Liver (tissue), 9 donors: ENCODE results near the gene RAB43. TPM values are rescaled to one million over a fixed set of nuclear protein-coding genes. Genes with fewer than 3 reads are reported as not detected.

ENCODE experiments used
- DNase-seq: peaks from one replicate; pipeline ENCODE4 v3.0.0-alpha.2; 2017; ENCODE audit warnings: low spot score
- H3K27ac ChIP-seq, 2 donors: one replicate each; pipeline ENCODE4 v1.7.0; 2013; ENCODE audit warnings: inconsistent platforms in 2 of 2, low read length in 2 of 2, control low read depth in 1 of 2, low read depth in 1 of 2, mild to moderate bottlenecking in 1 of 2
- H3K27me3 ChIP-seq, 4 donors: one replicate each; pipeline versions ENCODE4 v1.6.1 to v1.7.0; 2013; ENCODE audit warnings: low read length in 3 of 4, inconsistent platforms in 1 of 4, mild to moderate bottlenecking in 1 of 4, moderate library complexity in 1 of 4; ENCODE audit not compliant: control insufficient read depth in 4 of 4, insufficient read depth in 4 of 4
- H3K36me3 ChIP-seq, 4 donors: one replicate each; pipeline versions ENCODE4 v1.6.1 to v1.7.0; 2013; ENCODE audit warnings: low read length in 3 of 4, mild to moderate bottlenecking in 3 of 4, low read depth in 1 of 4, moderate library complexity in 1 of 4; ENCODE audit not compliant: control insufficient read depth in 4 of 4, insufficient read depth in 3 of 4
- H3K4me1 ChIP-seq, 4 donors: one replicate each; pipeline versions ENCODE4 v1.6.1 to v1.7.0; 2013; ENCODE audit warnings: low read length in 3 of 4, mild to moderate bottlenecking in 3 of 4, moderate library complexity in 1 of 4; ENCODE audit not compliant: control insufficient read depth in 4 of 4, insufficient read depth in 4 of 4
- H3K4me3 ChIP-seq, 3 donors: one replicate each; pipeline versions ENCODE4 v1.6.1 to v1.7.0; 2013; ENCODE audit warnings: low read length in 3 of 3, control low read depth in 1 of 3, low read depth in 1 of 3, mild to moderate bottlenecking in 1 of 3
- H3K9ac ChIP-seq, 2 donors: one replicate each; pipeline ENCODE4 v1.7.0; 2013; ENCODE audit warnings: low read length in 2 of 2, mild to moderate bottlenecking in 2 of 2, moderate library complexity in 2 of 2, control low read depth in 1 of 2, low read depth in 1 of 2
- H3K9me3 ChIP-seq, 4 donors: one replicate each; pipeline versions ENCODE4 v1.6.1 to v1.7.0; 2013; ENCODE audit warnings: low read length in 3 of 4; ENCODE audit not compliant: control insufficient read depth in 4 of 4
- EGR1 ChIP-seq, 2 donors: IDR thresholded peaks; 2 replicates each; pipeline ENCODE4 v1.6.1; 2016 to 2018; ENCODE audit warnings: antibody characterized with exemption in 2 of 2, low read depth in 2 of 2
- FOXA1 ChIP-seq: IDR thresholded peaks from 2 replicates; pipeline ENCODE4 v1.6.1; 2016; ENCODE audit warnings: antibody characterized with exemption
- FOXA2 ChIP-seq: IDR thresholded peaks from 2 replicates; pipeline ENCODE4 v1.6.1; 2016; ENCODE audit warnings: antibody characterized with exemption
- GABPA ChIP-seq, 2 donors: IDR thresholded peaks in 1 of 2; conservative IDR thresholded peaks in 1 of 2; 2 replicates each; pipeline ENCODE4 v1.6.1; 2016; ENCODE audit warnings: antibody characterized with exemption in 2 of 2, mild to moderate bottlenecking in 1 of 2, moderate library complexity in 1 of 2
- HNF4A ChIP-seq, 2 donors: conservative IDR thresholded peaks; 2 replicates each; pipeline ENCODE4 v1.6.1; 2016; ENCODE audit warnings: antibody characterized with exemption in 2 of 2, mild to moderate bottlenecking in 2 of 2
- HNF4G ChIP-seq: IDR thresholded peaks from 2 replicates; pipeline ENCODE4 v1.6.1; 2016; ENCODE audit warnings: antibody characterized with exemption
- NR2F2 ChIP-seq: IDR thresholded peaks from 2 replicates; pipeline ENCODE4 v1.6.1; 2016; ENCODE audit warnings: antibody characterized with exemption
- RAD21 ChIP-seq, 2 donors: IDR thresholded peaks; 2 replicates each; pipeline ENCODE4 v1.6.1; 2016; ENCODE audit warnings: antibody characterized with exemption in 2 of 2, mild to moderate bottlenecking in 2 of 2
- RXRA ChIP-seq, 2 donors: IDR thresholded peaks; 2 replicates each; pipeline ENCODE4 v1.6.1; 2017 to 2018; ENCODE audit warnings: antibody characterized with exemption in 2 of 2, mild to moderate bottlenecking in 1 of 2
- SP1 ChIP-seq: IDR thresholded peaks from 2 replicates; pipeline ENCODE4 v1.6.1; 2018; ENCODE audit warnings: antibody characterized with exemption, mild to moderate bottlenecking
- TAF1 ChIP-seq: conservative IDR thresholded peaks from 2 replicates; pipeline ENCODE4 v1.6.1; 2016; ENCODE audit warnings: antibody characterized with exemption, mild to moderate bottlenecking
- YY1 ChIP-seq: IDR thresholded peaks from 2 replicates; pipeline ENCODE4 v1.6.1; 2016; ENCODE audit warnings: antibody characterized with exemption, mild to moderate bottlenecking
- WGBS: extraction: QIAGEN DNeasy Blood & Tissue Kit; methylation state at CpG from one replicate; pipeline ENCODE4 v1.1.7; 2013; 5-methylcytosine and 5-hydroxymethylcytosine counted together
- polyA plus RNA-seq, 2 donors: library from polyadenylated mRNA; stranded (reverse) in 1 of 2; unstranded in 1 of 2; fragments of 200-250 nt in 1 of 2; fragments of >200 nt in 1 of 2; fragmentation: Nextera tagmentation in 1 of 2; extraction: Ambion mirVana in 1 of 2; gene quantifications; one replicate each; pipeline versions ENCODE4 v1.2.1 to v1.2.3, GENCODE V29; 2013 to 2015
- total RNA-seq, 2 donors: library from RNA; depleted of rRNA; stranded (reverse); fragments of >200 nt; gene quantifications; one replicate each; pipeline ENCODE4 v1.2.3, GENCODE V29; 2014
- TF ChIP-seq, protein P1 (sequence below): IDR thresholded peaks from 2 replicates; pipeline ENCODE4 v1.6.1; 2016; ENCODE audit warnings: antibody characterized with exemption
- TF ChIP-seq, protein P2 (sequence below): IDR thresholded peaks from 2 replicates; pipeline ENCODE4 v1.6.1; 2016; ENCODE audit warnings: antibody characterized with exemption
- TF ChIP-seq, protein P3 (sequence below): fragments of 150-350 bp; IDR thresholded peaks from 2 replicates; pipeline ENCODE4 v1.5.1; 2017; ENCODE audit warnings: improper control_type of control experiment, low read depth, low read length; ENCODE audit not compliant: missing input control
- TF ChIP-seq, protein P4 (sequence below): IDR thresholded peaks from 2 replicates; pipeline ENCODE4 v1.6.1; 2016; ENCODE audit warnings: antibody characterized with exemption
- donor health status: healthy.
- donor health status: healthy.
- donor health status: healthy.
- donor health status: healthy.
- donor health status: healthy.

The RAB43 gene
- total and polyA plus RNA-seq, 4 donors, result 13.4 to 58.1 (median 26.5) TPM

DNA sequence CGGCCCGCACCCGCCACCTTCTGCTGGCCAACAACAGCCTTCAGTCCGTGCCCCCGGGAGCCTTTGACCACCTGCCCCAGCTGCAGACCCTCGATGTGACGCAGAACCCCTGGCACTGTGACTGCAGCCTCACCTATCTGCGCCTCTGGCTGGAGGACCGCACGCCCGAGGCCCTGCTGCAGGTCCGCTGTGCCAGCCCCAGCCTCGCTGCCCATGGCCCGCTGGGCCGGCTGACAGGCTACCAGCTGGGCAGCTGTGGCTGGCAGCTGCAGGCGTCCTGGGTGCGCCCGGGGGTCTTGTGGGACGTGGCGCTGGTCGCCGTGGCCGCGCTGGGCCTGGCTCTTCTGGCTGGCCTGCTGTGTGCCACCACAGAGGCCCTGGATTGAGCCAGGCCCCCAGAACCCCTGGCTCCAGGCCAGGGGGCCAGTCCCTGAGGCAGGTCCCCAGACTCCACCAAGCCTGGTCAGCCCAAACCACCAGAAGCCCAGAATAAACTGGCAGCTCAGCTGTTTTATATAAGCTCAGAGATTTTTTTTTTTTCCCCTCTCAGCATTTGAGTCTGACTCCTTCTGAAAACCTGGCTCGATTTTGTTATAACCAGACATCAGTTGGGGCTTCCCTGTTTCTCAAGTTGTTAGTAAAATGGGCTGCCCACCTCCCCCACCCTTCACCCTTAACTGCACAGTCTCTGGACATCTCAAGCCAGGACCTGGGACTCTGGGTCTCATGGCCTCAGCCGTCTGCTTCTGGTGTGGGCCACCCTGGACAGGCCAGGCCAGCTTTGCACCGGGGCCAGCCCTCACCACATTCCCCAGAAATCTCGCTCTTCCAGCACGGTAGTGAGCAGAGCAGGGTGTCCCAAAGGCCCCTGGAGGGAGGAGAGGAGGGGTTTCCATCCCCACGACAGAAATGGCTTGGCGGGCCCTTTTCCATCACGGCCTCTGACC is 59.4 kb downstream of the RAB43 start:
- Histone ChIP-seq H3K4me3 (no peak overlapping the region), H3K36me3 (no peaks in the 10 kb centered on the region), H3K27ac (no peak overlapping the region), H3K27me3 (no peaks in the 10 kb centered on the region), H3K9ac (no peak overlapping the region), H3K9me3 (no peaks in the 10 kb centered on the region), H3K4me1 (peaks cover 2 to 11% (median 10%) of the 10 kb centered on the region in 4 donors)
- no peak for TF ChIP-seq SP1
- no peak for TF ChIP-seq EGR1 (IDR thresholded peaks at IDR 0.05; ENCODE audit: low read depth in 2 of 2)
- TF ChIP-seq GABPA (IDR thresholded peaks at IDR 0.05 in 1 of 2, conservative IDR thresholded peaks at IDR 0.05 in 1 of 2), result no peak
- no peak for TF ChIP-seq YY1
- no peak for TF ChIP-seq HNF4A (conservative IDR thresholded peaks at IDR 0.05)
- TF ChIP-seq, protein P1, sequence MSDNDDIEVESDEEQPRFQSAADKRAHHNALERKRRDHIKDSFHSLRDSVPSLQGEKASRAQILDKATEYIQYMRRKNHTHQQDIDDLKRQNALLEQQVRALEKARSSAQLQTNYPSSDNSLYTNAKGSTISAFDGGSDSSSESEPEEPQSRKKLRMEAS, result no peak
- TF ChIP-seq RXRA (IDR thresholded peaks at IDR 0.05), result no peak
- TF ChIP-seq, protein P2, sequence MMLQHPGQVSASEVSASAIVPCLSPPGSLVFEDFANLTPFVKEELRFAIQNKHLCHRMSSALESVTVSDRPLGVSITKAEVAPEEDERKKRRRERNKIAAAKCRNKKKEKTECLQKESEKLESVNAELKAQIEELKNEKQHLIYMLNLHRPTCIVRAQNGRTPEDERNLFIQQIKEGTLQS, result no peak
- TF ChIP-seq, protein P3, sequence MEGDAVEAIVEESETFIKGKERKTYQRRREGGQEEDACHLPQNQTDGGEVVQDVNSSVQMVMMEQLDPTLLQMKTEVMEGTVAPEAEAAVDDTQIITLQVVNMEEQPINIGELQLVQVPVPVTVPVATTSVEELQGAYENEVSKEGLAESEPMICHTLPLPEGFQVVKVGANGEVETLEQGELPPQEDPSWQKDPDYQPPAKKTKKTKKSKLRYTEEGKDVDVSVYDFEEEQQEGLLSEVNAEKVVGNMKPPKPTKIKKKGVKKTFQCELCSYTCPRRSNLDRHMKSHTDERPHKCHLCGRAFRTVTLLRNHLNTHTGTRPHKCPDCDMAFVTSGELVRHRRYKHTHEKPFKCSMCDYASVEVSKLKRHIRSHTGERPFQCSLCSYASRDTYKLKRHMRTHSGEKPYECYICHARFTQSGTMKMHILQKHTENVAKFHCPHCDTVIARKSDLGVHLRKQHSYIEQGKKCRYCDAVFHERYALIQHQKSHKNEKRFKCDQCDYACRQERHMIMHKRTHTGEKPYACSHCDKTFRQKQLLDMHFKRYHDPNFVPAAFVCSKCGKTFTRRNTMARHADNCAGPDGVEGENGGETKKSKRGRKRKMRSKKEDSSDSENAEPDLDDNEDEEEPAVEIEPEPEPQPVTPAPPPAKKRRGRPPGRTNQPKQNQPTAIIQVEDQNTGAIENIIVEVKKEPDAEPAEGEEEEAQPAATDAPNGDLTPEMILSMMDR, result no peak
- TF ChIP-seq TAF1, result no peak
- no peak for TF ChIP-seq HNF4G
- TF ChIP-seq, protein P4, sequence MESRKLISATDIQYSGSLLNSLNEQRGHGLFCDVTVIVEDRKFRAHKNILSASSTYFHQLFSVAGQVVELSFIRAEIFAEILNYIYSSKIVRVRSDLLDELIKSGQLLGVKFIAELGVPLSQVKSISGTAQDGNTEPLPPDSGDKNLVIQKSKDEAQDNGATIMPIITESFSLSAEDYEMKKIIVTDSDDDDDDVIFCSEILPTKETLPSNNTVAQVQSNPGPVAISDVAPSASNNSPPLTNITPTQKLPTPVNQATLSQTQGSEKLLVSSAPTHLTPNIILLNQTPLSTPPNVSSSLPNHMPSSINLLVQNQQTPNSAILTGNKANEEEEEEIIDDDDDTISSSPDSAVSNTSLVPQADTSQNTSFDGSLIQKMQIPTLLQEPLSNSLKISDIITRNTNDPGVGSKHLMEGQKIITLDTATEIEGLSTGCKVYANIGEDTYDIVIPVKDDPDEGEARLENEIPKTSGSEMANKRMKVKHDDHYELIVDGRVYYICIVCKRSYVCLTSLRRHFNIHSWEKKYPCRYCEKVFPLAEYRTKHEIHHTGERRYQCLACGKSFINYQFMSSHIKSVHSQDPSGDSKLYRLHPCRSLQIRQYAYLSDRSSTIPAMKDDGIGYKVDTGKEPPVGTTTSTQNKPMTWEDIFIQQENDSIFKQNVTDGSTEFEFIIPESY, result no peak
- TF ChIP-seq FOXA1, result no peak
- no peak for TF ChIP-seq FOXA2
- WGBS, result 92% methylated on average over 32 of the region's 32 CpGs
- no peak for DNase-seq

DNA sequence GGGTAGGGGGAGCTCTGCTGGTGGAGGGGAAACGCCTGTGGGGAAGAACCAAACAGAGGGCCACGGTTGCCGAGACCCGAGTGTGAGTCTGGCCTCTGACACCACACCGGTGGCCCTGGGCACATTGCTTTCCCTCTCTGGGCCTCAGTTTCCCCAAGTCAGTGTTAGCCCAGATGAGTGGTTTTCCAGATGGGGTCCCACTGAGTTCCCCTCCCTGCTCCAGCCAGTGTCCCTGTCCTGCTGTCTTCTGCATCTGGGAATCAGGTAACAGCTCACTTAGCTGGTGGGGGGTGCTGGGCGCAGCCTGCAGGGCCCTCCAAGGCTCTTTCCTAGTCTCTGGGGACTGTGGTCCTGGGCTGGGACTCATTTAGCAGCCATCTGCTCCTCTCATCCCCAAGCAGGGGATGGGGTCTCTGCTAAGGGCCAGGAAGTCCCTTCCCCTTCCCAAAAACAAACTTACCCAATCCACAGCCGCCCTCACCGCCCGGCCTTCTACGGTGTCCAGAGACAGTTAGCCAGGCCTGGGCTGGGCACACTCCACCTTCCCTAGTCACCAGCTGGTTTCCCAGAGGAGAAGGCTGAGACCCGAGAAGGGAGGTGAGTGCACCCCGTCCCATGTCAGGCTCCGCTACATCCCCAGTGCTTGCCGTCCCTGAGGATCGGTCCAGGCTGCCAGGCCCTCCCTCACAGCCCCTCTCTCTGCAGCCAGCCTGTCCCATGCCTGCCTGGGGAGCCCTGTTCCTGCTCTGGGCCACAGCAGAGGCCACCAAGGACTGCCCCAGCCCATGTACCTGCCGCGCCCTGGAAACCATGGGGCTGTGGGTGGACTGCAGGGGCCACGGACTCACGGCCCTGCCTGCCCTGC is 60.3 kb downstream of the RAB43 start:
- WGBS, result 92% methylated on average over 19 of the region's 19 CpGs

More for the DNA sequence above, 60.3 kb downstream of the RAB43 start:
- DNase-seq, result no peak
- TF ChIP-seq NR2F2, result no peak
- TF ChIP-seq, protein P4, result no peak
- no peak for TF ChIP-seq RAD21 (IDR thresholded peaks at IDR 0.05)
- TF ChIP-seq, protein P3, result no peak
- TF ChIP-seq SP1, result no peak
- TF ChIP-seq, protein P2, result no peak
- no peak for TF ChIP-seq HNF4G
- TF ChIP-seq HNF4A (conservative IDR thresholded peaks at IDR 0.05), result no peak
- TF ChIP-seq TAF1, result no peak
- H3K4me1 ChIP-seq, result peaks cover 2 to 11% (median 10%) of the 10 kb centered on the region in 4 donors
- H3K36me3 ChIP-seq, result no peaks in the 10 kb centered on the region
- no peak overlapping the region for H3K9ac ChIP-seq
- H3K9me3 ChIP-seq, result no peaks in the 10 kb centered on the region
- no peak overlapping the region for H3K4me3 ChIP-seq
- no peak overlapping the region for H3K27ac ChIP-seq
- H3K27me3 ChIP-seq, result no peaks in the 10 kb centered on the region
